SK-N-MC (cell line): ENCODE data around the gene FAIM2.

Source experiments
- DNase-seq: peaks from one replicate; pipeline ENCODE4 v3.0.0-alpha.2; 2011; ENCODE audit warnings: low read depth, low spot score
- H3K27ac ChIP-seq: fragments of 200-600 bp; sonication (generic); 2 replicates; pipeline ENCODE4 v1.5.1; 2016; ENCODE audit warnings: mixed run types
- H3K36me3 ChIP-seq: fragments of 200-600 bp; sonication (generic); 2 replicates; pipeline ENCODE4 v1.6.1; 2017; ENCODE audit warnings: antibody characterized with exemption, low read length, mixed read lengths; ENCODE audit not compliant: insufficient read depth
- H3K4me3 ChIP-seq: fragments of 200-600 bp; sonication (generic); 2 replicates; pipeline ENCODE4 v1.5.1; 2016
- H3K9ac ChIP-seq: fragments of 200-600 bp; sonication (generic); 2 replicates; pipeline ENCODE4 v1.8.0; 2017; ENCODE audit warnings: mixed run types, mixed read lengths; ENCODE audit not compliant: insufficient read length
- H3K9me3 ChIP-seq: fragments of 200-600 bp; sonication (generic); 2 replicates; pipeline ENCODE4 v1.6.1; 2017; ENCODE audit warnings: low read depth, mild to moderate bottlenecking, antibody characterized with exemption, low read length, moderate library complexity, mixed read lengths
- EZH2 ChIP-seq: fragments of 200-600 bp; sonication (generic); IDR thresholded peaks from one replicate; pipeline ENCODE4 v1.6.1; 2017; ENCODE audit warnings: antibody characterized with exemption
- FOXP2 ChIP-seq: optimal IDR thresholded peaks from 2 replicates; pipeline ENCODE3; 2011; ENCODE audit warnings: mild to moderate bottlenecking, moderate library complexity; ENCODE audit not compliant: insufficient read depth; ENCODE audit errors: extremely low read length, control extremely low read depth
- POLR2AphosphoS5 ChIP-seq: IDR thresholded peaks from 2 replicates; pipeline ENCODE4 v1.6.1; 2012; ENCODE audit warnings: mild to moderate bottlenecking, low read depth, low read length, borderline replicate concordance

Gene FAIM2

GRCh38 chr12:49899286-49899843 lies 4.3 kb downstream of the FAIM2 start:
- Histone ChIP-seq H3K4me3 (no peak overlapping the region), H3K27ac (no peak overlapping the region), H3K36me3 (no peaks in the 10 kb centered on the region), H3K9me3 (no peaks in the 10 kb centered on the region), H3K9ac (no peak overlapping the region)
- no peak for DNase-seq
- TF ChIP-seq EZH2 = no peak

- Histone ChIP-seq H3K9ac (no peak overlapping the region), H3K27ac (no peak overlapping the region), H3K9me3 (no peaks in the 10 kb centered on the region), H3K36me3 (no peaks in the 10 kb centered on the region), H3K4me3 (no peak overlapping the region)
- no peak for DNase-seq
- no peak for TF ChIP-seq POLR2AphosphoS5
- no peak for TF ChIP-seq EZH2
- no peak for TF ChIP-seq FOXP2
These were observed 6.4 kb downstream of the FAIM2 start for GRCh38 chr12:49897276-49897675.

- Histone ChIP-seq H3K27ac (no peak overlapping the region), H3K4me3 (no peak overlapping the region), H3K9ac (no peak overlapping the region), H3K9me3 (no peaks in the 10 kb centered on the region), H3K36me3 (no peaks in the 10 kb centered on the region)
- DNase-seq = no peak
- TF ChIP-seq EZH2 (no peak), FOXP2 (no peak)
These were observed 7.9 kb downstream of the FAIM2 start for GRCh38 chr12:49895773-49896172.

- Histone ChIP-seq H3K4me3 (no peak overlapping the region), H3K36me3 (no peaks in the 10 kb centered on the region), H3K9me3 (no peaks in the 10 kb centered on the region), H3K27ac (no peak overlapping the region), H3K9ac (no peak overlapping the region)
- no peak for TF ChIP-seq POLR2AphosphoS5
- TF ChIP-seq EZH2 = no peak
- no peak for TF ChIP-seq FOXP2
- no peak for DNase-seq
These were observed 8.9 kb downstream of the FAIM2 start for GRCh38 chr12:49894751-49895148.

- Histone ChIP-seq H3K27ac (no peak overlapping the region), H3K36me3 (no peaks in the 10 kb centered on the region), H3K9ac (no peak overlapping the region), H3K4me3 (no peak overlapping the region), H3K9me3 (no peaks in the 10 kb centered on the region)
- DNase-seq = no peak
- TF ChIP-seq EZH2 (no peak), POLR2AphosphoS5 (no peak), FOXP2 (no peak)
These were observed 9.6 kb downstream of the FAIM2 start for GRCh38 chr12:49893753-49894750.

- H3K9ac ChIP-seq = no peak overlapping the region
- no peak overlapping the region for H3K27ac ChIP-seq
- no peak for DNase-seq
- no peak for TF ChIP-seq FOXP2
- H3K36me3 ChIP-seq = no peaks in the 10 kb centered on the region
- H3K9me3 ChIP-seq = no peaks in the 10 kb centered on the region
- H3K4me3 ChIP-seq = no peak overlapping the region
These were observed 10.9 kb downstream of the FAIM2 start for GRCh38 chr12:49892732-49893317.

- Histone ChIP-seq H3K4me3 (no peak overlapping the region), H3K9me3 (no peaks in the 10 kb centered on the region), H3K9ac (no peak overlapping the region), H3K36me3 (no peaks in the 10 kb centered on the region), H3K27ac (no peak overlapping the region)
- TF ChIP-seq FOXP2 (no peak), POLR2AphosphoS5 (no peak), EZH2 (no peak)
- no peak for DNase-seq
These were observed 11.5 kb downstream of the FAIM2 start for GRCh38 chr12:49892084-49892731.

- Histone ChIP-seq H3K9me3 (no peaks in the 10 kb centered on the region), H3K9ac (no peak overlapping the region), H3K27ac (no peak overlapping the region), H3K4me3 (no peak overlapping the region), H3K36me3 (no peaks in the 10 kb centered on the region)
- TF ChIP-seq FOXP2 = no peak
- no peak for TF ChIP-seq POLR2AphosphoS5
- TF ChIP-seq EZH2 = no peak
- DNase-seq = no peak
These were observed 12.2 kb downstream of the FAIM2 start for GRCh38 chr12:49891476-49891875.
